Lower leg skin (tissue), 3 donors: ENCODE data around the gene KPNA2.
"Not testable (repeated sequence)": the region's sequence is repeated elsewhere in the genome, so short reads cannot be mapped to it uniquely, and the experiment has no call there.

Experiments
- CTCF ChIP-seq, 3 donors: fragments of 450-650 bp; IDR thresholded peaks; one replicate each; pipeline ENCODE4 v1.5.1; 2016; ENCODE audit warnings: antibody characterized with exemption in 3 of 3, mild to moderate bottlenecking in 3 of 3, moderate library complexity in 2 of 3
- POLR2A ChIP-seq, 2 donors: fragments of 450-650 bp; IDR thresholded peaks; one replicate each; pipeline ENCODE4 v1.6.1; 2016 to 2017; ENCODE audit warnings: antibody characterized with exemption in 2 of 2, mild to moderate bottlenecking in 1 of 2, moderate library complexity in 1 of 2

- not testable (repeated sequence) for TF ChIP-seq CTCF, POLR2A (IDR thresholded peaks at IDR 0.05)
These were observed 16.1 kb downstream of the KPNA2 start for GRCh38 chr17:68051321-68052312.
